ENCODE measurements around the gene TMPRSS13. TPM values are rescaled to one million over a fixed set of nuclear protein-coding genes. Genes with fewer than 3 reads are reported as not detected.
A peak's percentile ranks its signal among the peaks of the same experiment; 100 is the strongest.

The TMPRSS13 gene
- total RNA-seq, 4 donors from 2014 or later = 11.1 to 31.7 (median 21.0) TPM

GRCh38 chr11:117932947-117933346, 3.7 kb upstream of the TMPRSS13 start:
- no peak overlapping the region for H3K4me3 ChIP-seq
- H3K4me1 ChIP-seq = peaks cover 0 to 58% (median 3%) of the 10 kb centered on the region in 3 donors
- intact Hi-C loops (cut with DNase I) = no loop called here
- H3K27ac ChIP-seq = no peak overlapping the region
- 81 to 86% methylated on average over 3 of the region's 3 CpGs for WGBS, 2 donors
- H3K9me3 ChIP-seq = no peaks in the 10 kb centered on the region
- H3K27me3 ChIP-seq = peaks cover 0 to 7% (median 0%) of the 10 kb centered on the region in 4 donors
- H3K36me3 ChIP-seq = no peaks in the 10 kb centered on the region
- DNase-seq = no peak
- TF ChIP-seq CTCF (IDR thresholded peaks at IDR 0.05) (no peak), POLR2A (IDR thresholded peaks at IDR 0.05) (no peak)

GRCh38 chr11:117932426-117932825, 3.2 kb upstream of the TMPRSS13 start:
- Histone ChIP-seq H3K4me1 (peaks cover 0 to 55% (median 3%) of the 10 kb centered on the region in 3 donors), H3K27me3 (peaks cover 0 to 7% (median 0%) of the 10 kb centered on the region in 4 donors), H3K27ac (no peak overlapping the region), H3K9me3 (no peaks in the 10 kb centered on the region), H3K36me3 (no peaks in the 10 kb centered on the region), H3K4me3 (no peak overlapping the region)
- DNase-seq = no peak
- intact Hi-C loops (cut with DNase I) = no loop called here
- TF ChIP-seq CTCF (IDR thresholded peaks at IDR 0.05) (no peak), POLR2A (IDR thresholded peaks at IDR 0.05) (no peak)
- 88 to 89% methylated on average over 1 to 5 of the region's 6 CpGs for WGBS, 2 donors

GRCh38 chr11:117931971-117932370, 2.8 kb upstream of the TMPRSS13 start:
- 78 to 100% methylated on average over 1 to 2 of the region's 2 CpGs for WGBS, 2 donors
- no peak overlapping the region for H3K27ac ChIP-seq
- peaks cover 0 to 7% (median 0%) of the 10 kb centered on the region in 4 donors for H3K27me3 ChIP-seq
- peaks cover 0 to 51% (median 3%) of the 10 kb centered on the region in 3 donors for H3K4me1 ChIP-seq
- no peaks in the 10 kb centered on the region for H3K9me3 ChIP-seq
- intact Hi-C loops (cut with DNase I) = no loop called here
- H3K4me3 ChIP-seq = no peak overlapping the region
- H3K36me3 ChIP-seq = no peaks in the 10 kb centered on the region
- DNase-seq = no peak
- TF ChIP-seq POLR2A (IDR thresholded peaks at IDR 0.05) = no peak
- no peak for TF ChIP-seq CTCF (IDR thresholded peaks at IDR 0.05)

- H3K27me3 ChIP-seq = peaks cover 0 to 7% (median 0%) of the 10 kb centered on the region in 4 donors
- H3K36me3 ChIP-seq = no peaks in the 10 kb centered on the region
- DNase-seq = no peak
- no peak overlapping the region for H3K27ac ChIP-seq
- H3K4me3 ChIP-seq = no peak overlapping the region
- intact Hi-C loops (cut with DNase I) = no loop called here
- 91 to 96% methylated on average over 7 to 8 of the region's 10 CpGs for WGBS, 2 donors
- peaks cover 0 to 47% (median 3%) of the 10 kb centered on the region in 3 donors for H3K4me1 ChIP-seq
- H3K9me3 ChIP-seq = no peaks in the 10 kb centered on the region
- TF ChIP-seq CTCF (IDR thresholded peaks at IDR 0.05) (no peak), POLR2A (IDR thresholded peaks at IDR 0.05) (no peak)
Measured at GRCh38 chr11:117931331-117931950, 2.2 kb upstream of the TMPRSS13 start.

GRCh38 chr11:117930668-117931330, 1.6 kb upstream of the TMPRSS13 start:
- no peak for DNase-seq
- Histone ChIP-seq H3K9me3 (no peaks in the 10 kb centered on the region), H3K4me1 (peaks cover 0 to 47% (median 3%) of the 10 kb centered on the region in 3 donors), H3K27me3 (peaks cover 0 to 7% (median 0%) of the 10 kb centered on the region in 4 donors), H3K36me3 (no peaks in the 10 kb centered on the region), H3K27ac (peak overlapping the region in 1 of 4 donors; percentile 84), H3K4me3 (no peak overlapping the region)
- no peak for TF ChIP-seq POLR2A (IDR thresholded peaks at IDR 0.05)
- WGBS, 2 donors = 74 to 81% methylated on average over 4 to 5 of the region's 9 CpGs
- intact Hi-C loops (cut with DNase I) = no loop called here

Data from esophagus squamous epithelium (tissue), 5 donors.